Hair follicle dermal papilla cell (primary cell): ENCODE results near the gene THSD7A. TPM values are rescaled to one million over a fixed set of nuclear protein-coding genes. Genes with fewer than 3 reads are reported as not detected.

Source experiments
- total RNA-seq: library from RNA; depleted of rRNA; stranded (reverse); fragments of >200 nt; gene quantifications from 2 replicates; pipeline ENCODE4 v1.2.3, GENCODE V29; 2012

THSD7A gene, protein sequence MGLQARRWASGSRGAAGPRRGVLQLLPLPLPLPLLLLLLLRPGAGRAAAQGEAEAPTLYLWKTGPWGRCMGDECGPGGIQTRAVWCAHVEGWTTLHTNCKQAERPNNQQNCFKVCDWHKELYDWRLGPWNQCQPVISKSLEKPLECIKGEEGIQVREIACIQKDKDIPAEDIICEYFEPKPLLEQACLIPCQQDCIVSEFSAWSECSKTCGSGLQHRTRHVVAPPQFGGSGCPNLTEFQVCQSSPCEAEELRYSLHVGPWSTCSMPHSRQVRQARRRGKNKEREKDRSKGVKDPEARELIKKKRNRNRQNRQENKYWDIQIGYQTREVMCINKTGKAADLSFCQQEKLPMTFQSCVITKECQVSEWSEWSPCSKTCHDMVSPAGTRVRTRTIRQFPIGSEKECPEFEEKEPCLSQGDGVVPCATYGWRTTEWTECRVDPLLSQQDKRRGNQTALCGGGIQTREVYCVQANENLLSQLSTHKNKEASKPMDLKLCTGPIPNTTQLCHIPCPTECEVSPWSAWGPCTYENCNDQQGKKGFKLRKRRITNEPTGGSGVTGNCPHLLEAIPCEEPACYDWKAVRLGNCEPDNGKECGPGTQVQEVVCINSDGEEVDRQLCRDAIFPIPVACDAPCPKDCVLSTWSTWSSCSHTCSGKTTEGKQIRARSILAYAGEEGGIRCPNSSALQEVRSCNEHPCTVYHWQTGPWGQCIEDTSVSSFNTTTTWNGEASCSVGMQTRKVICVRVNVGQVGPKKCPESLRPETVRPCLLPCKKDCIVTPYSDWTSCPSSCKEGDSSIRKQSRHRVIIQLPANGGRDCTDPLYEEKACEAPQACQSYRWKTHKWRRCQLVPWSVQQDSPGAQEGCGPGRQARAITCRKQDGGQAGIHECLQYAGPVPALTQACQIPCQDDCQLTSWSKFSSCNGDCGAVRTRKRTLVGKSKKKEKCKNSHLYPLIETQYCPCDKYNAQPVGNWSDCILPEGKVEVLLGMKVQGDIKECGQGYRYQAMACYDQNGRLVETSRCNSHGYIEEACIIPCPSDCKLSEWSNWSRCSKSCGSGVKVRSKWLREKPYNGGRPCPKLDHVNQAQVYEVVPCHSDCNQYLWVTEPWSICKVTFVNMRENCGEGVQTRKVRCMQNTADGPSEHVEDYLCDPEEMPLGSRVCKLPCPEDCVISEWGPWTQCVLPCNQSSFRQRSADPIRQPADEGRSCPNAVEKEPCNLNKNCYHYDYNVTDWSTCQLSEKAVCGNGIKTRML (N-terminal part only)
- total RNA-seq: 0.49 and 1.9 TPM in 2 replicates

DNA sequence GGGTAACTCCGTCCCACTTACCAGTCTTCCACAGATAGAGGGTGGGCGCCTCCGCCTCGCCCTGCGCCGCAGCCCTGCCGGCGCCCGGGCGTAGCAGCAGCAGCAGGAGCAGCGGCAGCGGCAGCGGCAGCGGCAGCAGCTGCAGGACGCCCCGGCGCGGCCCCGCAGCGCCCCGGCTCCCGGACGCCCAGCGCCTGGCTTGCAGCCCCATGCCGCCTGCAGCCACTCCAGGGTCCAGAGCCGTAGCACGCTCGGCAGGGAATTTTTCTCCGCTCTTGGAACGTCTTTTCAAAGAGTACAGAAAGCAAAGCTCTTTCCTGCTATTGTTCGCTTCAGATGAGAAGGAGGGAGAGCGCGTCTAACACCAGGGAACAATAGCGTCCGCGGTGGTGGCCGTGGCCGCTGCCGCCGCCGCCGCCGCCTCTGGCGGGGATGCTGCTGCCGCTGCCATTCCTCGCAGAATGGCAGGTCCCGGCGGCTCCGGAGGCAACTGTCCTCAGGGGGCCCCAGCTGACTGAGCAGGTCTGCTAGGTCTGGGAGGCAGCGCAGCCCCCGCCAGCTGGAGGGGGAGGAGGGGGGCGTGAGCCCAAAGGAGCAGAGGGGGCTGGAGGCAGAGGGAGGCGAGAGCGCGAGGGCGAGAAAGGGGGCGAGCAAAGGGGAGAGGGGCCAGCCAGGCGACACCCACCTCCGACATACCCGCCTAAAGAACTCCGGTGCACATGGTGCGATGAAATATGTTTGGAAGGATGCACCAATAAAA, at the start of gene THSD7A:
Gene THSD7A, minus strand, starts transcription at position 463 of the 760 bp plus-strand sequence. Its CDS starts 252 bp downstream, at position 211.

